ENCODE results near the gene RPS19. TPM values are rescaled to one million over a fixed set of nuclear protein-coding genes. Genes with fewer than 3 reads are reported as not detected.

Gene RPS19
- polyA plus RNA-seq, 4 donors, result 2,031 to 3,349 (median 2,770) TPM

GRCh38 chr19:41915776-41916414 is 55.8 kb downstream of the RPS19 start:
- H3K27me3 ChIP-seq (ENCODE audit: control insufficient read depth in 3 of 3, insufficient read depth in 3 of 3, low read length in 3 of 3), result peaks cover 18 to 89% (median 41%) of the 10 kb centered on the region in 3 donors

GRCh38 chr19:41917676-41918075 is 57.6 kb downstream of the RPS19 start:
- Histone ChIP-seq H3K4me3 (ENCODE audit: low read depth in 1 of 3, low read length in 3 of 3) (no peak overlapping the region), H3K4me1 (ENCODE audit: control insufficient read depth in 3 of 3, insufficient read depth in 2 of 3, low read depth in 1 of 3, low read length in 2 of 3) (no peaks in the 10 kb centered on the region), H3K27ac (ENCODE audit: low read depth in 1 of 3, low read length in 2 of 3) (no peak overlapping the region), H3K9me3 (ENCODE audit: control insufficient read depth in 2 of 2, insufficient read depth in 1 of 2, low read depth in 1 of 2, low read length in 1 of 2) (no peaks in the 10 kb centered on the region), H3K36me3 (ENCODE audit: control insufficient read depth in 3 of 3, insufficient read depth in 2 of 3, low read depth in 1 of 3, low read length in 3 of 3) (no peaks in the 10 kb centered on the region), H3K27me3 (ENCODE audit: control insufficient read depth in 3 of 3, insufficient read depth in 3 of 3, low read length in 3 of 3) (peaks cover 14 to 89% (median 44%) of the 10 kb centered on the region in 3 donors)
- 41 to 53% (median 42%) methylated on average over 12 of the region's 12 CpGs for WGBS, 3 donors
- DNase-seq (no peak), FAIRE-seq (no peak)

More at GRCh38 chr19:41915776-41916414, 55.8 kb downstream of the RPS19 start:
- no peak for DNase-seq
- no peaks in the 10 kb centered on the region for H3K36me3 ChIP-seq (ENCODE audit: control insufficient read depth in 3 of 3, insufficient read depth in 2 of 3, low read depth in 1 of 3, low read length in 3 of 3)
- no peak for FAIRE-seq
- no peak overlapping the region for H3K4me3 ChIP-seq (ENCODE audit: low read depth in 1 of 3, low read length in 3 of 3)
- 25 to 34% (median 31%) methylated on average over 22 to 27 of the region's 27 CpGs for whole genome bisulfite sequencing, 3 donors
- H3K27ac ChIP-seq (ENCODE audit: low read depth in 1 of 3, low read length in 2 of 3), result no peak overlapping the region
- no peaks in the 10 kb centered on the region for H3K9me3 ChIP-seq (ENCODE audit: control insufficient read depth in 2 of 2, insufficient read depth in 1 of 2, low read depth in 1 of 2, low read length in 1 of 2)
- no peaks in the 10 kb centered on the region for H3K4me1 ChIP-seq (ENCODE audit: control insufficient read depth in 3 of 3, insufficient read depth in 2 of 3, low read depth in 1 of 3, low read length in 2 of 3)

GRCh38 chr19:41918095-41918494 is 58.0 kb downstream of the RPS19 start:
- FAIRE-seq (no peak), DNase-seq (no peak)
- Histone ChIP-seq H3K36me3 (ENCODE audit: control insufficient read depth in 3 of 3, insufficient read depth in 2 of 3, low read depth in 1 of 3, low read length in 3 of 3) (no peaks in the 10 kb centered on the region), H3K4me3 (ENCODE audit: low read depth in 1 of 3, low read length in 3 of 3) (no peak overlapping the region), H3K27me3 (ENCODE audit: control insufficient read depth in 3 of 3, insufficient read depth in 3 of 3, low read length in 3 of 3) (peaks cover 14 to 89% (median 46%) of the 10 kb centered on the region in 3 donors), H3K4me1 (ENCODE audit: control insufficient read depth in 3 of 3, insufficient read depth in 2 of 3, low read depth in 1 of 3, low read length in 2 of 3) (no peaks in the 10 kb centered on the region), H3K27ac (ENCODE audit: low read depth in 1 of 3, low read length in 2 of 3) (no peak overlapping the region), H3K9me3 (ENCODE audit: control insufficient read depth in 2 of 2, insufficient read depth in 1 of 2, low read depth in 1 of 2, low read length in 1 of 2) (no peaks in the 10 kb centered on the region)
- 77 to 79% (median 78%) methylated on average over 6 of the region's 6 CpGs for WGBS, 3 donors

- peaks cover 11 to 86% (median 41%) of the 10 kb centered on the region in 3 donors for H3K27me3 ChIP-seq (ENCODE audit: control insufficient read depth in 3 of 3, insufficient read depth in 3 of 3, low read length in 3 of 3)
- no peaks in the 10 kb centered on the region for H3K36me3 ChIP-seq (ENCODE audit: control insufficient read depth in 3 of 3, insufficient read depth in 2 of 3, low read depth in 1 of 3, low read length in 3 of 3)
- DNase-seq, result no peak
- FAIRE-seq, result no peak
- no peaks in the 10 kb centered on the region for H3K9me3 ChIP-seq (ENCODE audit: control insufficient read depth in 2 of 2, insufficient read depth in 1 of 2, low read depth in 1 of 2, low read length in 1 of 2)
- H3K27ac ChIP-seq (ENCODE audit: low read depth in 1 of 3, low read length in 2 of 3), result no peak overlapping the region
- no peaks in the 10 kb centered on the region for H3K4me1 ChIP-seq (ENCODE audit: control insufficient read depth in 3 of 3, insufficient read depth in 2 of 3, low read depth in 1 of 3, low read length in 2 of 3)
- H3K4me3 ChIP-seq (ENCODE audit: low read depth in 1 of 3, low read length in 3 of 3), result no peak overlapping the region
- 84 to 91% (median 91%) methylated on average over 5 of the region's 5 CpGs for WGBS, 3 donors
Observed at GRCh38 chr19:41918653-41919244, 58.7 kb downstream of the RPS19 start.

GRCh38 chr19:41919948-41920712 is 60.1 kb downstream of the RPS19 start:
- peaks cover 11 to 88% (median 48%) of the 10 kb centered on the region in 3 donors for H3K27me3 ChIP-seq (ENCODE audit: control insufficient read depth in 3 of 3, insufficient read depth in 3 of 3, low read length in 3 of 3)
- WGBS, 3 donors, result 79 to 92% (median 85%) methylated on average over 33 of the region's 33 CpGs
- no peak for DNase-seq
- no peaks in the 10 kb centered on the region for H3K36me3 ChIP-seq (ENCODE audit: control insufficient read depth in 3 of 3, insufficient read depth in 2 of 3, low read depth in 1 of 3, low read length in 3 of 3)
- no peak for FAIRE-seq
- H3K9me3 ChIP-seq (ENCODE audit: control insufficient read depth in 2 of 2, insufficient read depth in 1 of 2, low read depth in 1 of 2, low read length in 1 of 2), result no peaks in the 10 kb centered on the region
- H3K4me1 ChIP-seq (ENCODE audit: control insufficient read depth in 3 of 3, insufficient read depth in 2 of 3, low read depth in 1 of 3, low read length in 2 of 3), result no peaks in the 10 kb centered on the region
- H3K27ac ChIP-seq (ENCODE audit: low read depth in 1 of 3, low read length in 2 of 3), result no peak overlapping the region
- H3K4me3 ChIP-seq (ENCODE audit: low read depth in 1 of 3, low read length in 3 of 3), result no peak overlapping the region

- DNase-seq, result no peak
- no peak for FAIRE-seq
- no peaks in the 10 kb centered on the region for H3K36me3 ChIP-seq (ENCODE audit: control insufficient read depth in 3 of 3, insufficient read depth in 2 of 3, low read depth in 1 of 3, low read length in 3 of 3)
- H3K4me3 ChIP-seq (ENCODE audit: low read depth in 1 of 3, low read length in 3 of 3), result no peak overlapping the region
- no peaks in the 10 kb centered on the region for H3K9me3 ChIP-seq (ENCODE audit: control insufficient read depth in 2 of 2, insufficient read depth in 1 of 2, low read depth in 1 of 2, low read length in 1 of 2)
- peaks cover 6 to 88% (median 50%) of the 10 kb centered on the region in 3 donors for H3K27me3 ChIP-seq (ENCODE audit: control insufficient read depth in 3 of 3, insufficient read depth in 3 of 3, low read length in 3 of 3)
- 10 to 30% (median 19%) methylated on average over 25 to 26 of the region's 26 CpGs for WGBS, 3 donors
- no peak overlapping the region for H3K27ac ChIP-seq (ENCODE audit: low read depth in 1 of 3, low read length in 2 of 3)
- no peaks in the 10 kb centered on the region for H3K4me1 ChIP-seq (ENCODE audit: control insufficient read depth in 3 of 3, insufficient read depth in 2 of 3, low read depth in 1 of 3, low read length in 2 of 3)
Observed at GRCh38 chr19:41920882-41921576, 61.0 kb downstream of the RPS19 start.

GRCh38 chr19:41921577-41922576 is 61.8 kb downstream of the RPS19 start:
- WGBS, 3 donors, result 17 to 25% (median 18%) methylated on average over 17 to 22 of the region's 22 CpGs
- Histone ChIP-seq H3K36me3 (ENCODE audit: control insufficient read depth in 3 of 3, insufficient read depth in 2 of 3, low read depth in 1 of 3, low read length in 3 of 3) (no peaks in the 10 kb centered on the region), H3K4me3 (ENCODE audit: low read depth in 1 of 3, low read length in 3 of 3) (no peak overlapping the region), H3K9me3 (ENCODE audit: control insufficient read depth in 2 of 2, insufficient read depth in 1 of 2, low read depth in 1 of 2, low read length in 1 of 2) (no peaks in the 10 kb centered on the region), H3K27ac (ENCODE audit: low read depth in 1 of 3, low read length in 2 of 3) (no peak overlapping the region), H3K27me3 (ENCODE audit: control insufficient read depth in 3 of 3, insufficient read depth in 3 of 3, low read length in 3 of 3) (peaks cover 4 to 88% (median 43%) of the 10 kb centered on the region in 3 donors), H3K4me1 (ENCODE audit: control insufficient read depth in 3 of 3, insufficient read depth in 2 of 3, low read depth in 1 of 3, low read length in 2 of 3) (no peaks in the 10 kb centered on the region)
- DNase-seq, result no peak
- FAIRE-seq, result no peak
